Natural killer cell treated with Interleukin-12 subunit alpha and Interleukin-12 subunit beta and Interleukin-15 and Interleukin-18, amount 100 ng/mL, for 72 hours (primary cell): ENCODE results near the gene SLC41A1. TPM values are rescaled to one million over a fixed set of nuclear protein-coding genes. Genes with fewer than 3 reads are reported as not detected.
A peak's percentile ranks its signal among the peaks of the same experiment; 100 is the strongest.
"Not testable (repeated sequence)": the region's sequence is repeated elsewhere in the genome, so short reads cannot be mapped to it uniquely, and the experiment has no call there.

Experiments
- ATAC-seq, 2 donors: fragments of 150-1000 bp; cut with Tn5 transposase in 1 of 2; sonication (Bioruptor Pico), chemical (Tn5 transposase) in 1 of 2; 2 replicates each; pipeline ENCODE4 v1.10.0; 2021
- DNase-seq: peaks from one replicate; pipeline ENCODE4 v3.0.0; 2022; ENCODE audit warnings: low spot score
- H3K27ac Mint-ChIP-seq, 2 donors: 1 replicate in 1 of 2; 2 replicates in 1 of 2; pipeline ENCODE4 v1.8.0; 2022; ENCODE audit warnings: mixed read lengths in 2 of 2, mild to moderate bottlenecking in 1 of 2, moderate library complexity in 1 of 2
- H3K27me3 Mint-ChIP-seq, 2 donors: 1 replicate in 1 of 2; 2 replicates in 1 of 2; pipeline ENCODE4 v1.8.0; 2022; ENCODE audit warnings: mixed read lengths in 2 of 2
- H3K36me3 Mint-ChIP-seq: one replicate; pipeline ENCODE4 v1.8.0; 2022; ENCODE audit warnings: mixed read lengths
- H3K4me1 Mint-ChIP-seq, 2 donors: 1 replicate in 1 of 2; 2 replicates in 1 of 2; pipeline ENCODE4 v1.8.0; 2022; ENCODE audit warnings: low read depth in 2 of 2, mixed read lengths in 2 of 2, mild to moderate bottlenecking in 1 of 2
- H3K4me3 Mint-ChIP-seq: one replicate; pipeline ENCODE4 v1.8.0; 2022; ENCODE audit warnings: mixed read lengths
- H3K9me3 Mint-ChIP-seq: 2 replicates; pipeline ENCODE4 v1.8.0; 2022; ENCODE audit warnings: mixed read lengths
- total RNA-seq, 2 donors: library from RNA; stranded (reverse); gene quantifications; one replicate each; pipeline ENCODE4 v1.2.3, GENCODE V29; 2022

The SLC41A1 gene
- total RNA-seq, 2 donors from 2014 or later = 66.2 to 80.2 TPM

GRCh38 chr1:205834751-205835150, 21.8 kb upstream of the SLC41A1 start:
- DNase-seq (no peak), ATAC-seq (no peak)
- no peaks in the 10 kb centered on the region for H3K27me3 Mint-ChIP-seq
- H3K9me3 Mint-ChIP-seq = no peaks in the 10 kb centered on the region
- H3K4me3 Mint-ChIP-seq = no peak overlapping the region
- H3K27ac Mint-ChIP-seq = no peak overlapping the region
- no peaks in the 10 kb centered on the region for H3K4me1 Mint-ChIP-seq
- no peaks in the 10 kb centered on the region for H3K36me3 Mint-ChIP-seq

- H3K36me3 Mint-ChIP-seq = no peaks in the 10 kb centered on the region
- H3K4me3 Mint-ChIP-seq = no peak overlapping the region
- H3K27me3 Mint-ChIP-seq = no peaks in the 10 kb centered on the region
- no peak overlapping the region for H3K27ac Mint-ChIP-seq
- DNase-seq = no peak
- no peaks in the 10 kb centered on the region for H3K9me3 Mint-ChIP-seq
- no peak for ATAC-seq
- peaks cover 0 to 3% of the 10 kb centered on the region in 2 donors for H3K4me1 Mint-ChIP-seq
Observed at GRCh38 chr1:205832326-205832751, 19.3 kb upstream of the SLC41A1 start.

GRCh38 chr1:205827623-205828022, 14.6 kb upstream of the SLC41A1 start:
- H3K4me1 Mint-ChIP-seq = peaks cover 17 to 28% of the 10 kb centered on the region in 2 donors
- H3K36me3 Mint-ChIP-seq = peaks cover 7% of the 10 kb centered on the region
- ATAC-seq = no peak
- peaks cover 3% of the 10 kb centered on the region for H3K9me3 Mint-ChIP-seq
- no peak for DNase-seq
- H3K4me3 Mint-ChIP-seq = no peak overlapping the region
- peaks cover 0 to 5% of the 10 kb centered on the region in 2 donors for H3K27me3 Mint-ChIP-seq
- H3K27ac Mint-ChIP-seq = no peak overlapping the region

GRCh38 chr1:205826995-205827394, 14.0 kb upstream of the SLC41A1 start:
- Mint-ChIP-seq H3K9me3 (peaks cover 3% of the 10 kb centered on the region), H3K27ac (no peak overlapping the region), H3K4me1 (peaks cover 19 to 29% of the 10 kb centered on the region in 2 donors), H3K27me3 (peaks cover 0 to 5% of the 10 kb centered on the region in 2 donors), H3K4me3 (no peak overlapping the region), H3K36me3 (peaks cover 7% of the 10 kb centered on the region)
- ATAC-seq (no peak), DNase-seq (no peak)

GRCh38 chr1:205826016-205826806, 13.2 kb upstream of the SLC41A1 start:
- H3K36me3 Mint-ChIP-seq = peaks cover 7% of the 10 kb centered on the region
- peaks cover 19 to 29% of the 10 kb centered on the region in 2 donors for H3K4me1 Mint-ChIP-seq
- no peak for DNase-seq
- peaks cover 3% of the 10 kb centered on the region for H3K9me3 Mint-ChIP-seq
- no peak overlapping the region for H3K27ac Mint-ChIP-seq
- H3K4me3 Mint-ChIP-seq = no peak overlapping the region
- ATAC-seq = no peak
- H3K27me3 Mint-ChIP-seq = peaks cover 0 to 5% of the 10 kb centered on the region in 2 donors

- ATAC-seq (peak in 1 of 2 donors; percentile 70), DNase-seq (no peak)
- peak overlapping the region; percentile 52 for H3K4me3 Mint-ChIP-seq
- peaks cover 7% of the 10 kb centered on the region for H3K36me3 Mint-ChIP-seq
- no peak overlapping the region for H3K27ac Mint-ChIP-seq
- H3K4me1 Mint-ChIP-seq = peaks cover 19 to 29% of the 10 kb centered on the region in 2 donors
- peaks cover 0 to 5% of the 10 kb centered on the region in 2 donors for H3K27me3 Mint-ChIP-seq
- H3K9me3 Mint-ChIP-seq = peaks cover 3% of the 10 kb centered on the region
Observed at GRCh38 chr1:205824180-205824579, 11.2 kb upstream of the SLC41A1 start.

- H3K27ac Mint-ChIP-seq = peak overlapping the region in 1 of 2 donors; percentile 11
- peak in 1 of 2 donors; percentile 41 for ATAC-seq
- DNase-seq, H3K27me3 Mint-ChIP-seq, H3K9me3 Mint-ChIP-seq, H3K36me3 Mint-ChIP-seq: not testable (repeated sequence)
- peaks cover 19 to 29% of the 10 kb centered on the region in 2 donors for H3K4me1 Mint-ChIP-seq
- H3K4me3 Mint-ChIP-seq = peak overlapping the region; percentile 52
Observed at GRCh38 chr1:205823260-205823659, 10.3 kb upstream of the SLC41A1 start.

- peaks cover 0 to 5% of the 10 kb centered on the region in 2 donors for H3K27me3 Mint-ChIP-seq
- H3K4me1 Mint-ChIP-seq = peaks cover 19 to 26% of the 10 kb centered on the region in 2 donors
- ATAC-seq = no peak
- peaks cover 3% of the 10 kb centered on the region for H3K9me3 Mint-ChIP-seq
- H3K4me3 Mint-ChIP-seq = no peak overlapping the region
- peaks cover 7% of the 10 kb centered on the region for H3K36me3 Mint-ChIP-seq
- no peak for DNase-seq
- peak overlapping the region in 1 of 2 donors; percentile 21 for H3K27ac Mint-ChIP-seq
Observed at GRCh38 chr1:205822397-205822796, 9.4 kb upstream of the SLC41A1 start.

GRCh38 chr1:205817988-205818387, 5.0 kb upstream of the SLC41A1 start:
- no peaks in the 10 kb centered on the region for H3K9me3 Mint-ChIP-seq
- peaks cover 17 to 18% of the 10 kb centered on the region in 2 donors for H3K4me1 Mint-ChIP-seq
- H3K27me3 Mint-ChIP-seq = no peaks in the 10 kb centered on the region
- DNase-seq (no peak), ATAC-seq (no peak)
- H3K27ac Mint-ChIP-seq = no peak overlapping the region
- no peak overlapping the region for H3K4me3 Mint-ChIP-seq
- H3K36me3 Mint-ChIP-seq = peaks cover under 1% of the 10 kb centered on the region

GRCh38 chr1:205817364-205817763, 4.4 kb upstream of the SLC41A1 start:
- ATAC-seq (no peak), DNase-seq (peak; percentile 45)
- Mint-ChIP-seq H3K4me3 (no peak overlapping the region), H3K4me1 (peaks cover 14% of the 10 kb centered on the region in 2 donors), H3K36me3 (no peaks in the 10 kb centered on the region), H3K27ac (no peak overlapping the region), H3K9me3 (no peaks in the 10 kb centered on the region), H3K27me3 (no peaks in the 10 kb centered on the region)

- ATAC-seq = no peak
- H3K27me3 Mint-ChIP-seq = no peaks in the 10 kb centered on the region
- H3K4me1 Mint-ChIP-seq = peaks cover 43 to 45% of the 10 kb centered on the region in 2 donors
- H3K4me3 Mint-ChIP-seq = peak overlapping the region; percentile 99
- DNase-seq = no peak
- no peaks in the 10 kb centered on the region for H3K36me3 Mint-ChIP-seq
- H3K27ac Mint-ChIP-seq = peak overlapping the region; percentile 82 to 87
- no peaks in the 10 kb centered on the region for H3K9me3 Mint-ChIP-seq
Observed at GRCh38 chr1:205813755-205814058, 709 bp upstream of the SLC41A1 start.

- peak overlapping the region; percentile 82 to 87 for H3K27ac Mint-ChIP-seq
- peaks cover 50 to 53% of the 10 kb centered on the region in 2 donors for H3K4me1 Mint-ChIP-seq
- H3K4me3 Mint-ChIP-seq = peak overlapping the region; percentile 99
- DNase-seq (peak; percentile 61), ATAC-seq (peak; percentile 20 to 37)
- no peaks in the 10 kb centered on the region for H3K9me3 Mint-ChIP-seq
- peaks cover 4% of the 10 kb centered on the region for H3K36me3 Mint-ChIP-seq
- H3K27me3 Mint-ChIP-seq = no peaks in the 10 kb centered on the region
Observed at GRCh38 chr1:205812271-205812877, 624 bp downstream of the SLC41A1 start.

- Mint-ChIP-seq H3K27me3 (no peaks in the 10 kb centered on the region), H3K27ac (peak overlapping the region; percentile 82 to 87), H3K36me3 (peaks cover 4% of the 10 kb centered on the region), H3K9me3 (no peaks in the 10 kb centered on the region), H3K4me1 (peaks cover 56 to 58% of the 10 kb centered on the region in 2 donors), H3K4me3 (peak overlapping the region; percentile 99)
- DNase-seq (peak; percentile 10), ATAC-seq (no peak)
Observed at GRCh38 chr1:205811660-205812059, 1.3 kb downstream of the SLC41A1 start.

GRCh38 chr1:205810448-205811157, 2.4 kb downstream of the SLC41A1 start:
- Mint-ChIP-seq H3K27ac (peak overlapping the region; percentile 82 to 87), H3K4me1 (peaks cover 66 to 68% of the 10 kb centered on the region in 2 donors), H3K27me3 (no peaks in the 10 kb centered on the region), H3K36me3 (peaks cover 4% of the 10 kb centered on the region), H3K9me3 (no peaks in the 10 kb centered on the region), H3K4me3 (peak overlapping the region; percentile 99)
- DNase-seq (peak; percentile 55), ATAC-seq (no peak)
